GM21717 (cell line): Measurements from ENCODE around the gene FRMD1.

Source experiments
- ATAC-seq: cut with Tn5 transposase; IDR thresholded peaks from one replicate; pipeline ENCODE4 v1.9.1; 2021; ENCODE audit warnings: mild to moderate bottlenecking, moderate library complexity; ENCODE audit not compliant: unreplicated experiment

Gene FRMD1

GRCh38 chr6:168031411-168031971 is 47.5 kb downstream of the FRMD1 start:
- no peak for ATAC-seq

- ATAC-seq, result no peak
Measured at GRCh38 chr6:168030908-168031307, 48.1 kb downstream of the FRMD1 start.

GRCh38 chr6:168030218-168030746 is 48.7 kb downstream of the FRMD1 start:
- ATAC-seq, result no peak

- no peak for ATAC-seq
Measured at GRCh38 chr6:168029459-168030217, 49.4 kb downstream of the FRMD1 start.

- ATAC-seq, result no peak
Measured at GRCh38 chr6:168028181-168028580, 50.8 kb downstream of the FRMD1 start.

GRCh38 chr6:168027521-168027920 is 51.5 kb downstream of the FRMD1 start:
- no peak for ATAC-seq

GRCh38 chr6:168026925-168027324 is 52.1 kb downstream of the FRMD1 start:
- no peak for ATAC-seq

- no peak for ATAC-seq
Measured at GRCh38 chr6:168025831-168026710, 52.9 kb downstream of the FRMD1 start.

GRCh38 chr6:168024951-168025510 is 54.0 kb downstream of the FRMD1 start:
- no peak for ATAC-seq

- ATAC-seq, result no peak
Measured at GRCh38 chr6:168022488-168023321, 56.3 kb downstream of the FRMD1 start.

GRCh38 chr6:168021581-168021980 is 57.4 kb downstream of the FRMD1 start:
- no peak for ATAC-seq

- ATAC-seq, result no peak
Measured at GRCh38 chr6:168020242-168020641, 58.8 kb downstream of the FRMD1 start.

GRCh38 chr6:168018664-168019063 is 60.3 kb downstream of the FRMD1 start:
- ATAC-seq, result no peak

GRCh38 chr6:168017629-168018028 is 61.4 kb downstream of the FRMD1 start:
- ATAC-seq, result no peak

- ATAC-seq, result no peak
Measured at GRCh38 chr6:168016721-168017525, 62.1 kb downstream of the FRMD1 start.

- no peak for ATAC-seq
Measured at GRCh38 chr6:168016176-168016620, 62.8 kb downstream of the FRMD1 start.

GRCh38 chr6:168015482-168016175 is 63.4 kb downstream of the FRMD1 start:
- ATAC-seq, result no peak

- ATAC-seq, result no peak
Measured at GRCh38 chr6:168015009-168015408, 64.0 kb downstream of the FRMD1 start.

GRCh38 chr6:168014428-168014827 is 64.6 kb downstream of the FRMD1 start:
- ATAC-seq, result no peak
